Mesothelial cell of epicardium (in vitro differentiated cells): Measurements from ENCODE around the gene IL20. TPM values are rescaled to one million over a fixed set of nuclear protein-coding genes. Genes with fewer than 3 reads are reported as not detected.

ENCODE experiments used
- DNase-seq, 2 experiments: peaks; one replicate each; pipeline ENCODE4 v3.0.0; 2021; ENCODE audit warnings: low spot score in 2 of 2; ENCODE audit not compliant: unreplicated experiment in 2 of 2
- H3K27ac Mint-ChIP-seq: 2 replicates; pipeline ENCODE4 v1.8.0; 2021; ENCODE audit warnings: mixed read lengths
- H3K27me3 Mint-ChIP-seq: 2 replicates; pipeline ENCODE4 v1.8.0; 2021; ENCODE audit warnings: low read depth, mixed read lengths
- H3K36me3 Mint-ChIP-seq: 2 replicates; pipeline ENCODE4 v1.8.0; 2021; ENCODE audit warnings: mixed read lengths
- H3K4me1 Mint-ChIP-seq: 2 replicates; pipeline ENCODE4 v1.8.0; 2021; ENCODE audit warnings: mixed read lengths
- H3K4me3 Mint-ChIP-seq: 2 replicates; pipeline ENCODE4 v1.8.0; 2021; ENCODE audit warnings: mild to moderate bottlenecking, moderate library complexity, mixed read lengths
- H3K9me3 Mint-ChIP-seq: 2 replicates; pipeline ENCODE4 v1.8.0; 2021; ENCODE audit warnings: mixed read lengths
- CTCF ChIP-seq: fragments of 200-600 bp; sonication (generic); IDR thresholded peaks from one replicate; pipeline ENCODE4 v1.5.0; 2021; ENCODE audit warnings: antibody characterized with exemption; ENCODE audit not compliant: unreplicated experiment
- total RNA-seq: library from RNA; stranded (reverse); gene quantifications from 3 replicates; pipeline ENCODE4 v1.2.1, GENCODE V29; 2021

The IL20 gene
- total RNA-seq, 1 donor from 2014 or later: not detected

GRCh38 chr1:206832352-206832880, 33.0 kb upstream of the IL20 start:
- H3K4me1 Mint-ChIP-seq: peaks cover 14% of the 10 kb centered on the region
- no peak for TF ChIP-seq CTCF
- H3K4me3 Mint-ChIP-seq: no peak overlapping the region
- peaks cover 30% of the 10 kb centered on the region for H3K27me3 Mint-ChIP-seq
- DNase-seq: no peak
- H3K27ac Mint-ChIP-seq: no peak overlapping the region
- no peaks in the 10 kb centered on the region for H3K36me3 Mint-ChIP-seq
- H3K9me3 Mint-ChIP-seq: no peaks in the 10 kb centered on the region

GRCh38 chr1:206833106-206833680, 32.2 kb upstream of the IL20 start:
- H3K27me3 Mint-ChIP-seq: peaks cover 38% of the 10 kb centered on the region
- H3K36me3 Mint-ChIP-seq: no peaks in the 10 kb centered on the region
- no peak for TF ChIP-seq CTCF
- H3K27ac Mint-ChIP-seq: no peak overlapping the region
- H3K4me1 Mint-ChIP-seq: peaks cover 14% of the 10 kb centered on the region
- no peak for DNase-seq
- no peak overlapping the region for H3K4me3 Mint-ChIP-seq
- no peaks in the 10 kb centered on the region for H3K9me3 Mint-ChIP-seq

GRCh38 chr1:206833801-206834200, 31.6 kb upstream of the IL20 start:
- H3K4me3 Mint-ChIP-seq: no peak overlapping the region
- no peak overlapping the region for H3K27ac Mint-ChIP-seq
- peaks cover 42% of the 10 kb centered on the region for H3K27me3 Mint-ChIP-seq
- H3K4me1 Mint-ChIP-seq: peaks cover 14% of the 10 kb centered on the region
- H3K9me3 Mint-ChIP-seq: no peaks in the 10 kb centered on the region
- no peak for DNase-seq
- no peak for TF ChIP-seq CTCF
- H3K36me3 Mint-ChIP-seq: no peaks in the 10 kb centered on the region

GRCh38 chr1:206834217-206834616, 31.2 kb upstream of the IL20 start:
- H3K4me3 Mint-ChIP-seq: no peak overlapping the region
- H3K27ac Mint-ChIP-seq: no peak overlapping the region
- peaks cover 14% of the 10 kb centered on the region for H3K4me1 Mint-ChIP-seq
- no peak for DNase-seq
- peaks cover 46% of the 10 kb centered on the region for H3K27me3 Mint-ChIP-seq
- no peaks in the 10 kb centered on the region for H3K9me3 Mint-ChIP-seq
- no peak for TF ChIP-seq CTCF
- no peaks in the 10 kb centered on the region for H3K36me3 Mint-ChIP-seq

- Mint-ChIP-seq H3K36me3 (no peaks in the 10 kb centered on the region), H3K27ac (no peak overlapping the region), H3K4me1 (peaks cover 14% of the 10 kb centered on the region), H3K9me3 (no peaks in the 10 kb centered on the region), H3K4me3 (no peak overlapping the region), H3K27me3 (peaks cover 51% of the 10 kb centered on the region)
- TF ChIP-seq CTCF: no peak
- no peak for DNase-seq
Measured at GRCh38 chr1:206834711-206835110, 30.7 kb upstream of the IL20 start.

- Mint-ChIP-seq H3K36me3 (no peaks in the 10 kb centered on the region), H3K9me3 (no peaks in the 10 kb centered on the region), H3K4me1 (peaks cover 14% of the 10 kb centered on the region), H3K27me3 (peaks cover 52% of the 10 kb centered on the region), H3K4me3 (no peak overlapping the region), H3K27ac (no peak overlapping the region)
- TF ChIP-seq CTCF: no peak
- no peak for DNase-seq
Measured at GRCh38 chr1:206835186-206835585, 30.2 kb upstream of the IL20 start.
